ENCODE measurements around the gene MEGF8.

MEGF8 gene

GRCh38 chr19:42325308-42325895 is at the start of gene MEGF8:
TSS of gene MEGF8 (plus strand) at chr19:42325635. CDS start at chr19:42326244, 609 bp downstream.
- in situ Hi-C loops (cut with MboI; ENCODE audit: low sequenced_read_pairs): no loop called here

GRCh38 chr19:42276284-42276683 is 49.2 kb upstream of the MEGF8 start:
- in situ Hi-C loops (cut with MboI; ENCODE audit: low sequenced_read_pairs): no loop called here

GRCh38 chr19:42276821-42277220 is 48.6 kb upstream of the MEGF8 start:
- in situ Hi-C loops (cut with MboI; ENCODE audit: low sequenced_read_pairs): no loop called here

GRCh38 chr19:42277821-42278451 is 47.5 kb upstream of the MEGF8 start:
- in situ Hi-C loops (cut with MboI; ENCODE audit: low sequenced_read_pairs): no loop called here

GRCh38 chr19:42278452-42279154 is 46.8 kb upstream of the MEGF8 start:
- in situ Hi-C loops (cut with MboI; ENCODE audit: low sequenced_read_pairs): no loop called here

- in situ Hi-C loops (cut with MboI; ENCODE audit: low sequenced_read_pairs): no loop called here
Observed at GRCh38 chr19:42279155-42279901, 46.1 kb upstream of the MEGF8 start.

GRCh38 chr19:42279902-42280814 is 45.3 kb upstream of the MEGF8 start:
- in situ Hi-C loops (cut with MboI; ENCODE audit: low sequenced_read_pairs): no loop called here

GRCh38 chr19:42280815-42281145 is 44.7 kb upstream of the MEGF8 start:
- in situ Hi-C loops (cut with MboI; ENCODE audit: low sequenced_read_pairs): no loop called here

GRCh38 chr19:42281146-42281826 is 44.1 kb upstream of the MEGF8 start:
- in situ Hi-C loops (cut with MboI; ENCODE audit: low sequenced_read_pairs): no loop called here

- in situ Hi-C loops (cut with MboI; ENCODE audit: low sequenced_read_pairs): no loop called here
Observed at GRCh38 chr19:42281827-42282762, 43.3 kb upstream of the MEGF8 start.

- in situ Hi-C loops (cut with MboI; ENCODE audit: low sequenced_read_pairs): no loop called here
Observed at GRCh38 chr19:42282819-42283187, 42.6 kb upstream of the MEGF8 start.

GRCh38 chr19:42283188-42284065 is 42.0 kb upstream of the MEGF8 start:
- in situ Hi-C loops (cut with MboI; ENCODE audit: low sequenced_read_pairs): no loop called here

- in situ Hi-C loops (cut with MboI; ENCODE audit: low sequenced_read_pairs): no loop called here
Observed at GRCh38 chr19:42284066-42284501, 41.4 kb upstream of the MEGF8 start.

- in situ Hi-C loops (cut with MboI; ENCODE audit: low sequenced_read_pairs): no loop called here
Observed at GRCh38 chr19:42284591-42285341, 40.7 kb upstream of the MEGF8 start.

- in situ Hi-C loops (cut with MboI; ENCODE audit: low sequenced_read_pairs): no loop called here
Observed at GRCh38 chr19:42285541-42285941, 39.9 kb upstream of the MEGF8 start.

- in situ Hi-C loops (cut with MboI; ENCODE audit: low sequenced_read_pairs): no loop called here
Observed at GRCh38 chr19:42285988-42286348, 39.5 kb upstream of the MEGF8 start.

- in situ Hi-C loops (cut with MboI; ENCODE audit: low sequenced_read_pairs): no loop called here
Observed at GRCh38 chr19:42286349-42287016, 39.0 kb upstream of the MEGF8 start.

Measured in hTERT RPE-1 (cell line).